ENCODE measurements around the gene SAE1. TPM values are rescaled to one million over a fixed set of nuclear protein-coding genes. Genes with fewer than 3 reads are reported as not detected.

SAE1 gene
- total RNA-seq, 1 donor from 2014 or later = 57.4 TPM

DNA sequence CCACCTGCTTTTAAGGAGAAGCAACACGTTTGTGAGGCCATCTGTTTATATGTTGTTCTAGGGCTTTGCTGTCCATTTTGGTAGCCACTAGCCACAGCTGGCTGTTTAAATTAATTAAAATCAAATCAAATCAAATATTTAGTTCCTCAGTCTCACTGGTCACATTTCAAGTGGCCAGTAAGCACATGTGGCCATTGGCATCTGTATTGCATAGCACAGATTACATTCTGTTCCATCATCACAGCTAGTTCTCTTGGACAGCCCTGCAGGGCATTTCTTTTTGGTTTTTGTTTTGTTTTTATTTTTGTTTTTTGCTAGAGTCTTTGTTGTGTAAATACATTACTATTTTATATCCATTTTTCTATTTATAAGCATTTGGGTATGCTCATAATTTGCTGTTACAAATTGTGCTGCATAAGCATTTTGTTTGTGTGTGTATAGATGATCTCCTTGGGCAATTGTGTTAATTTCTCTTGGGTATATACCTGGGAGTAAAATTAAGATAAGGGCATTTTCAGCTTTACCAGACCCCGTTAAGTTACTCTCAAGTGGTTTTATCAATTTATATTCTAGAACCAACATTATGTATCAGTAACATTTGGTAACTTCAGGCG, 31.3 kb downstream of the SAE1 start:
- no peak for DNase-seq (ENCODE audit: low spot score)

- no peak for DNase-seq (ENCODE audit: low spot score)
Measured at GRCh38 chr19:47168065-47168464, 37.4 kb downstream of the SAE1 start.

- DNase-seq (ENCODE audit: low spot score) = no peak
Measured at GRCh38 chr19:47172666-47173455, 42.2 kb downstream of the SAE1 start.

DNA sequence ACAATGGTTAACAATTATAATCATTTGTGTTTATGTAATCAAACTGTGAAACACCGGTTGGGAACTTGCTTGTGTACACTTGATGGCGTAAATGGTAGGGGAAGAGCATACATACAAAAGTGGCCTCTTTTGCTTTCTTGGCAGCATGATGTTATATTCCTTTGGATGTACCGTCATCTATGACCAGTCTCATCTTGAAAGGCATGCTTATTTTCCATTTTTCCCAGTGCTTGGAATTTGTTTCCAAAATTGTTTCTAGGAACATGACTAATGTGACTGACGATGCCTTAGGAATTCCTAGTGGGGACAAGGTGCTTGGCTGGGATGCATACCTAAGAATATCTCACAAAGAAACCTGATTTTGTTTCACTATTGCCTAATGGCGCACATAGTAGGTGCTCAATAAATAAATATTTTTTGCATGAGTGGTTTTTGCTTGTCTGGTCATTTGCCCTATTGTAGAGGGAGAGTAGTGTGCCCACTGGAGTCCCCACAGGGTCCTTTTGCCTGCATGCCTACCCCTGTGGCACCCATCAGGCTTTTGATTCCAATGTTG, 45.5 kb downstream of the SAE1 start:
- DNase-seq (ENCODE audit: low spot score) = no peak

DNA sequence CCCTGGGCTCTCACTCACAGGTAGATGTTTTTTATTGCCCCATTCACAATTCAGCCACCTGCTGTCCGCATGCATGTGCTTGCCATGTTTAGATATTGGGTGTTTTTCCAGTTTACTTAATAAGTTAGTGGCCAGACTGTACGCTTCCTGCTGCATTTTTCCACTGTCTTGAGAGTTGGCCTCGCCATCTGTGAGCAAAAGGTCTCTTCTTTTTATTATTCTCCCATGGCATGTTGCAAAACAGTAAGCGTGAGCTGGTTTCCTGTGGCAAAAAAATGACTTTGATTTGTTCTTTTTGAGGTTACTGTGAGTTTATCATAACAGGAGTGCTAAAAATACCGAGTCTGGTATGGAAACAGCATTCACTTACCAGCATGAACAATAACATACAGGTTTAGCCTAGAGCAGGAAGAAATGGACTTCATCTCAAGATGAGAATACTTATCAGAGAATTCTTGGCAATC, 46.0 kb downstream of the SAE1 start:
- no peak for DNase-seq (ENCODE audit: low spot score)

DNA sequence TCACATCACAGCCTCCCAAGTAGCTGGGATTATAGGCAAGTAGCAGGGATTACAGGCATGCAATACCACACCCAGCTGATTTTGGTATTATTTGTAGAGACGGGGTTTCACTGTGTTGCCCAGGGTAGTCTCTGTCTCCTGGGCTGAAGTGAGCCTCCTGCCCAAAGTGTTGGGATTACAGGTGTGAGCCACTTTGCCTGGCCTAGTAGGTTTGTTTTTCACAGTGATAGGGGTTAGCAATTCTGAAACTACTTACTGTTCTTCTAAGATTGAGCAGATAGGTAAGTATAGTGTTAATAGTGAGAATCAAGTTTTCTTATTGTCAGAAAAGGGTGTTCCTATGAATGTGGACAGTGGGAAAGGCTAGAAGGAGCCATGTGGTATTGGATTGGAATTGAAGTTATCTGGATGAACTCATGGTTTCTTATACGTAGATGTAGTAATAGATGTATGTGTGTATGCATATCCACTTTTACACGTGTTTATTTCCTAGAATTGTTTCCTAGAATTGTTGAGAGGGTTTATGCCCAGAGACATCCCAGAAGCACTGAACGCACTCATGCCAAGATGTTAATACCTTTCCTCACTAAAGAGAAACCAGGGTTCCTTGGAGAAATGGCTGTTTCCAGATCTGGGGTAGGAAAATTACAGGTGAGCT, 49.1 kb downstream of the SAE1 start:
- no peak for DNase-seq (ENCODE audit: low spot score)

- no peak for DNase-seq (ENCODE audit: low spot score)
Measured at GRCh38 chr19:47183601-47184000, 53.0 kb downstream of the SAE1 start.

GRCh38 chr19:47186446-47187334, 56.1 kb downstream of the SAE1 start:
- no peak for DNase-seq (ENCODE audit: low spot score)

GRCh38 chr19:47187335-47187655, 56.7 kb downstream of the SAE1 start:
- no peak for DNase-seq (ENCODE audit: low spot score)

- no peak for DNase-seq (ENCODE audit: low spot score)
Measured at GRCh38 chr19:47187797-47188196, 57.2 kb downstream of the SAE1 start.

GRCh38 chr19:47188507-47189033, 57.9 kb downstream of the SAE1 start:
- no peak for DNase-seq (ENCODE audit: low spot score)

DNA sequence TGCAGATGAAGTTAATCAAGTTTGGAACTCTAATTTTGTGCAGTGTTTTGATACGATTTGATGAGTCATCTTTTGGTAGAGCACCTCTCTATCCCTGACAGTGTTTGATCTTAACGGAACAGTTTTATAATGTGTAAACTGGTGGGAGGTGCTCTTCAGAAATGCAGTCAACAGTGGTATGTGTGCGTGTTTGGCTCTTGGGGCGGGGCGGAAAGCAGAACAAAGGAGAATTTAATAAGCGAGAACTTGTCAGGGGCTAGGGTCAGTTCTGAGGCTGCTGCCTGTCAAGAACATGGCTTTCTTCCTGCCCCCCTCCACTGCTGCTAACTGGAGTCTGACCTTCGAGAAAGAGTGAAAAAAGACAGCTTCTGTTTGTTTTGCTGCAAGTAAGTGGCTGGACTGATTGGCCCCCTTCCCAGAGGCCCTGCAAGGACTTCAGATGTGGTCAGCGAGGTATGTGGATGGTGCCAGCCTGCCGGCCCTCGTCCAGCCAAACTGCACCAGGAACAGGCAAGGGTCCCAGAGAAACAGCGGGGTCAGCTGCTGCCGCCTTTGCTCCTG, 59.6 kb downstream of the SAE1 start:
- DNase-seq (ENCODE audit: low spot score) = peak; percentile 46

DNA sequence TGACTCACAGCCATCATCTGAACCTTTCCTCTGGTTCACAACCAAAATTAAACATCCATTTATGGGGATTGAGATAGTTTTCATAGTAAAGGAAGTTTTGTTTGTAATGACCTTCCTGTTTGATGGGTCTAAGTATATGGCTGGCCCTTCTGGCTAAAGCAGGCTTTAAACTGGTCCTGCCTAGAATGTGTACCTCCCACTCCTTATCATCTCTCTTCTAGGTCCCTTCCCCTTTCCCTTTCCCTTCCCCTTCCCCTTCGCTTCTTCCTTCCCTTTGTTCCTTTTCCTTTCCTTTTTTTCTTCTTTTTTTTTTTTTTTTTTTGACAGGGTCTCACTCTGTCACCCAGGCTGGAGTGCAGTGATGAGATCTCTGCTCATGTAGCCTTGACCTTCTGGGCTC, 64.8 kb downstream of the SAE1 start:
- no peak for DNase-seq (ENCODE audit: low spot score)

GRCh38 chr19:47197141-47197540, 66.5 kb downstream of the SAE1 start:
- no peak for DNase-seq (ENCODE audit: low spot score)

DNA sequence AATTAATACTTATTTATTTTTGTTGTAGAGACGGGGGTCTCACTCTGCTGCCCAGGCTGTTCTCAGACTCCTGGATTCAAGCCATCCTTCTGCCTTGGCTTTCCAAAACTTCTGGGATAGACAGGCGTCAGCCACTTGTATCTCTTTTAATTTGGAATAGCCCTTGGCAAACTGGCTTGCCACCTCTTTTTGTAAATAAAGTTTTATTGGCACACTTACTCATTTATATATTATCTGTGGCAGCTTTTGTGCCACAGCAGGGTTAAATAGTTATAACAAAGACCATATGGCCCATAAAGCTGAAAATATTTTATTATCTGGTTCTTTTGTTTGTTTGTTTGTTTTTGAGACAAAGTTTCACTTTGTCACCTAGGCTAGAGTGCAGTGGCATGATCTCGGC, 69.9 kb downstream of the SAE1 start:
- DNase-seq (ENCODE audit: low spot score) = no peak

GRCh38 chr19:47203254-47203653, 72.6 kb downstream of the SAE1 start:
- DNase-seq (ENCODE audit: low spot score) = no peak

DNA sequence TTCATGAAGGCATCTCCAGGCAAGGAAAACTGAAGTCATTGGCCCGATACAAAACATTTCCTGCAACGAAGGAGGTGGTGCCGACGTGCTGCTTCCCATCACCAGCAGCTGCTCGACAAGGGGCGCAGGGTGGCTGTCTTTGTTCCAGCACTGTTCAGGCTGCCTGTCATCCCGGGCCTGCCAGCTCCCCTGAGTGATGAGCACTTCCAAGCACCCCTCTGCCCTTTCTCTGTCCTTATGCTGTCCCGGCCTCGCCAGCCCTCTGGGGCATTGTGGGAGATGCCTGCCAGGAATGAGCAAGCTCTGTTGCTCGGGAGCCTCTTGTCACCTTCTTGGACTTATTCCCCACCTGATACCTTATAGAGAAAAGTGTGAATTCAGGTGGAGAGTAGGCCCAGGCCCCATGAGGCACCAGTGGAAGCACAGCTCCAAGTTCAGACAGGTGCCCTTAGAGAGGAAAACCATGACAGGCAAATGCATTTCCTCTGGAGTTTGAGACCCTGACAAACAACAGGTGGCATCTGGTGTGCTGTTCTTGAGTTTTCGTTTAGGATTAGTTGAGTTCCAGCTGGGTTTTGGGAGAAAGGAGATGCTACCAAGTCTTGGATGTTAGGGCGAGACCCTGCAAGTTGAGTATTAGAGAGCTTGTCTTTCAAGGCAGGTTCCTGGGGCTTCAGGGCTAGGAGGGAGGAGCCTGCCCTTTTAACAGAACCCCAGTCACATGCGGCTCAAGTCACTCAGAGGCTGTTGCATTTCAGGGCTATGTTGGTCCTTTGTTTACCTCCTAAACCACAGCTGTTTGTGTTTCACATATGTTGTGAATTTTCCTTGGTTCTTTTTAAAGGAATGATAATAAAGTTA, 78.9 kb downstream of the SAE1 start:
- DNase-seq (ENCODE audit: low spot score) = no peak

DNA sequence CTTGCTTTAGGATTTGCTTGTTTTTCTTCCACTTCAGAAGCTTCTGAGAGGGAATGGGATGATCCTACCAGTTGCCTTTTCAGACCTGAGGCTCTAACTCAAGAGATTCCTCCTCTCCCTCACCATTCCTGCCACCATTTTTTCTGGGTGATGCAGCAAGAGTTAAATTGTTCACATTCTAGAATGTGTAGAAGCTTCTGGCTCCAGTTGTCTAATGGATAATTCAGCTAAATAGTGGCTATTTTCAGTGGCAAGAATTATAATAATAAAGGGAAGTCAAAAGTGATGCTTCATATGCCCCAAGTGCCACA, 79.5 kb downstream of the SAE1 start:
- DNase-seq (ENCODE audit: low spot score) = no peak

DNA sequence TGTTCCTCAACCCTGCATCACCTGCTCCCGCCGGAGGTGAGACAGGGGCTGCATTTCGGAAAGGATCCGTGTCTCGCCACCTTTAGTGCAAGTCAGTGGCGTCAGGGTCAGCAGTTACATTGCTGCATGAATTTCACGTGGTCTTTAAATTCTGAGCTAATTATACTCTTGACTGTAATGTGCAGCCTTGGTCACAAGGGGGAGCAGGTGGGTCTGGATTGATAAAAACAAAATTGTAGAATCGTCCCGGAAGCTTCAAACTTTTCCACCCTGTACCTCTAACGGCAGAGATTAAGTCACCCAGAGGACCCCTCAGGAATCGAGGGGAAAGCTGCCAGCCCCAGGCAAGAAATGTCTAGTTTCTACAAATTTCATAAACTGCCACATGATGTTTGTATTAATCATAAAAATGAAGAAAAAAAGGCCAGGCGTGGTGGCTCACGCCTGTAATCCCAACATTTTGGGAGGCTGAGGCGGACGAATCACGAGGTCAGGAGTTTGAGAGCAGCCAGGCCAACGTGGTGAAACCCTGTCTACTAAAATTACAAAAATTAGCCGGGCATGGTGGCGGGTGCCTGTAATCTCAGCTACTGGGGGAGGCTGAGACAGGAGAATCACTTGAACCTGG, 80.2 kb downstream of the SAE1 start:
- DNase-seq (ENCODE audit: low spot score) = peak; percentile 88

DNA sequence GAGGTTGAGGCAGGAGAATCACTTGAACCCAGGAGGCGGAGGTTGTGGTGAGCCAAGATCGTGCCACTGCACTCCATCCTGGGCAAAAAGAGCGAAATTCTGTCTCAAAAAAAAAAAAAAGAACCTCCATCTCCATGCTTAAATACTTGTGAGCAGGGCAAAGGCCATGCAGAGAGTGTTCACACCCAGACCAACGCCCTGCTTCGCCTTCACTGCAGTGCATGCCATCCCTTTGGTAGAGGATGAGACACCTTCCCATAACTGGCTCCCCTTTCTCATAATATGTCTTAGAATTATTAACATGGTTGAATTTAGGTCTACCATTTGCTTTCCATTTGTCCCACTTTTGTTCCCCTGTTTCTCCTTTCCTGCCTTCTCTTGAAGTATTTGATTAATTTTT, 84.9 kb downstream of the SAE1 start:
- no peak for DNase-seq (ENCODE audit: low spot score)
